Ureter (tissue), 1 donor: ENCODE results near the gene WWOX. TPM values are rescaled to one million over a fixed set of nuclear protein-coding genes. Genes with fewer than 3 reads are reported as not detected.

ENCODE experiments used
- DNase-seq: peaks from one replicate; pipeline ENCODE4 v3.0.0-alpha.2; 2020; ENCODE audit warnings: low spot score
- total RNA-seq: library from RNA; stranded (reverse); gene quantifications from one replicate; pipeline ENCODE4 v1.2.4, GENCODE V29; 2023
- donor health status: DM: yes; HTN: yes; CAD: no.

Gene WWOX
- total RNA-seq, 1 donor from 2014 or later, result 23.5 TPM

DNA sequence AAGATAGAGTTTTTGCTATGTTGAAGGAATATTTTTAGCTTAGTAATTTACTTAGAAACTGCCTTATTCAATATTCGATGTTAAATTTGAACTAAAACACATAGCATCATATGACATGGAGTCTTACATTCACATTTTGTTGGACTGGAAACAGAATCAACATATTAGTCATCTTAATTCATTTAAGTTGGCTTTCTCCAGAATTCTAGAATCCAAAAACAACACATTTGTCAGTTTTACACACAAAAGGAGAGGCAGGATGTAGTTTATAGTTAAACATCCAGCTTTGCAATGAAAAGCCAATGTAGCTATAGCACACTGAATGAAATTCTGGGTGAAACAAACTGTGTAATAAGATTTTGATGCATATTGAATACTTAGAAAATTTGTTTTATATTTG, 43.3 kb downstream of the WWOX start:
- no peak for DNase-seq

DNA sequence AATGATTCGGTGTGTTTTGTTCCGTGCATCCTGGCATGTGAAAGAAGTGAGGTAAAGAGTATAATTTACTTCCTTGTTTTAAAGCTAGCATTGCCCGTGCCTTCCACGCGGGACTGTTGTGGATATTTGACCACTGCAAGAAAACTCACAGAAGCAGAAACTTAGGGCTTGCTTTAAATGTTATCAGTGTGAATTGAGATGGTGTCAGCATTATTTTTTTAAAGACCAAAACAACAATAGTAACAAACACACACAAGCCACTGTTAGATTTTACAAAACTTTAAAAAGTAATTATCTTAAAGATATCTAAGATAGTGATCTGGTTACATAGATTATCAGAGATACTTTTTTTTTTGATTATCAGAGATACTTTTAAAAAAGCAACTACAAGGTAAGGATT, 47.4 kb downstream of the WWOX start:
- no peak for DNase-seq

DNA sequence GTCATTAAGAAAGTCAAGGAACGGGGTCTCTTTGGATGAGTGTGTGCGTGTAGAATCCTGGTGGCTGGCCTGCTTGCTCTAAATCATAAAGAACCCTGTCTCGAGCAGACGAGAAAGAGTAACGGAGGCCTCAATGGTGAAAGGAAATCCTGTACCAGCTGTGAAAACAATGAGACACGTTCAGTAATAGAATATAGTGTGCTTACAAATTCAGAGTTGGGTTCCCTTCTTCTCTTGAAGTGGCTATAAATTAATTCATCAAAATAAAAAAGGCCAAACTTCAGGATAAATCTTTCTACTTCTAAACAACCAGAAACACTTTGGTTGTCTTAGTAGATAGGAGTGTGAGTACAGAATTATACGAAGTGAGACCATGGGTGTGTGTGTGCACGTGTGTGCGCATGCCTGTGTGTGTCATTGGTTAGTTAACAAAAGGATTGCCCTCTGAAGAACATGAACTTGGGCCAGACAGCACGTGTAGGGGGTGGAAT, 48.5 kb downstream of the WWOX start:
- DNase-seq, result no peak

DNA sequence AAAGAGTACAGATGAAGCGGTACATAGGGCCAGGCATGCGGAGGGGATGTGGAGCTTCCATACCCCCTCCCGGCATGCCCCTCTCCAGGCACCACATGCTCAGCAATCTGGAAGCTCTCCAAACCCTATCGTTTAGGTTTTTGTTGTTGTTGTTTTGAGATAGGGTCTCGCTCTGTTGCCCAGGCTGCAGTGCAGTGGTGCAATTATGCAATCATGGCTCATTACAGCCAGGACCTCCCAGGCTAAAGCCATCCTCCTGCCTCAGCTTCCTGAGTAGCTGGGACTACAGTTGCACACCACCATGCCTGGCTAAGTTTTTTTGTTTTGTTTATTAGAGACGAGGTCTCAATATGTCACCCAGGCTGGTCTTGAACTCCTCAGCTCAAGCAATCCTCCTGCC, 50.8 kb downstream of the WWOX start:
- no peak for DNase-seq

DNA sequence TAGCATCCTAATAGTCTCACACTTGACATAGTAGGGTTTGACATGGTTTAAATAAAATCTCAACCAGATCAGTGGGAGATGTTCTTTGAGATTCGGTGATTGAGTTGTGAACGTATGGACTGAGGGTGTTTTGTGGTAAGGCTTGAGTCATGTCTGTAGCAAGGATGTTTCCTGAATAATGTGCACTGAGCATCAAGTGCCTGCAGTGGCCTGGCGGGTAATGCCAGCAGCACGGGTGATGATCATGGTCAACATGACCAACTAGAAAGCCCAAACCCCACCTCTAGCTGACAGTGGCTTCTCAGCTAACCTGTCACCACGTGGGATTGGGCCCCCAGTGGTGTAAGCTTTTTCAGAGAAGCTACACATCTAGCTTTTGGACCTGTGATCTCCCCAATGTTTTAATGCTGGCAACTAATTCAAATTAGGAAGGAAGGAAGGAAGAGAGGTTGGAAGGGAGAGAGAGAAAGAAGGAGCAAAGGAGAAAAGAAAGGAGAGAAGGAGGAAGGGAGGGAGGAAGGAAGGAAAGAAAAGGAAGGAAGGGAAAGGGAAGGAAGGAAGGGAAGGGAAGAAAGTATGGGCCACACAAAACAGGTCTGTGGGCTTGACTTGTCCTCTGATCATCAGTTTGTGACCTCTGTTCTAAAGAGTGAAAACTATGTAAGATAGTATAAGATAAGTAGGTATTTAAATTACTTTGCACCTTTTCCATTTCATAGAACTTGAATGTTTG, 55.4 kb downstream of the WWOX start:
- no peak for DNase-seq

DNA sequence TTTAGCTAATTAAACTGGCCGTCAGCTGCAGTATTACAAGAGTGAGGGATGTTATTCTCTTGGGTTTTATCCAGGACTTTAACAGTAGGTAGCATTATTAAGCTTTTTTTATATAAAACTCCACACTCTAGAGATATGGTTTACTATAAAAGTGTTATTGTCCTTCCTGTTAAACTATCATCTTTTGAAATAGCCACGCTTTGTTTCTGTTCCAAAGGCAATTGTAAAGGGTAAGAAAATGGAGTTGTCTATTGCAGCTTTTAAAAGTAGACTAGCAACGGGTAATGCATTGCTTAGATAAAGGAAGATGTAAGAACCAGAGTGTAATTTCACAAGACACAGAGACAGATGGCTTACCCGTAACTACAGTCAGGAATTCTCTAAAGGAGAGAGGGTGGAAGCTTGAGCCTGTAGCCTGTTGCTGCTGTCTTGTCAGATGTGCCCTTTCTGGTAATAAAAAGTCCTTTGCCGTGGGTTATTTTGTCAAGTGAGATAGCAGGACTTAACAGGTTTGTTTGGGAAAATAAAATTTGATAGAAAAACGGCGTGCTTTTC, 56.4 kb downstream of the WWOX start:
- DNase-seq, result no peak

DNA sequence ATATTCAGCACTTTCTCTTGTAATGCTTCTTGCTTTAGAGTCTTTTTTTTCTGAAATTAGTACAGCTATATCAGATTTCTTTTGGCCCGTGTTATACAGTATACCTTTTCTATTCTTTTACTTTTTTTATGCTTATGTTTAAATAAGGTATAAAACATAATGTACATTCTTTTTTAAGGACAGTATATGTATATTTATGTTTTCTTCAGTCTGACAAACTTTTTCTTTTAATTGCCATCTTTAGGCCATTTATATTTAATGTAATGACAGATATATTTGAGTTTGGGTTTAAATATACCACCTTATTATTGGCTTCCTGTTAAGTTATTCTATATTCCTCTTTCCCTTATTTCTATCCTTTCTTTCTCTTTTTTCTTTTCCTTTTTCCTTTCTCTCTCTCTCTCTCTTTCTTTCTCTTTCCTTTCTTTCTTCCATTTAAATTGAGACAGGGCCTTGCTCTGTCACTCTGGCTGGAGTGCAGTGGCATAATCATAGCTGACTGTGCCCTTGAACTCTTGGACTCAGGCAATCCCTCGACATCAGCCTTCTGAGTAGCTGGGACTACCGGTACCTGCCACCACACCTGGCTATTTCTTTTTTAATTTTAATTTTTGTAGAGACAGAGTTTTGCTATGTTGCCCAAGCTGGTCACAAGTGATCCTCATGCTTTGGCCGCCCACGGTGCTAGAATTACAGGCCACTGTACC, 61.7 kb downstream of the WWOX start:
- no peak for DNase-seq

DNA sequence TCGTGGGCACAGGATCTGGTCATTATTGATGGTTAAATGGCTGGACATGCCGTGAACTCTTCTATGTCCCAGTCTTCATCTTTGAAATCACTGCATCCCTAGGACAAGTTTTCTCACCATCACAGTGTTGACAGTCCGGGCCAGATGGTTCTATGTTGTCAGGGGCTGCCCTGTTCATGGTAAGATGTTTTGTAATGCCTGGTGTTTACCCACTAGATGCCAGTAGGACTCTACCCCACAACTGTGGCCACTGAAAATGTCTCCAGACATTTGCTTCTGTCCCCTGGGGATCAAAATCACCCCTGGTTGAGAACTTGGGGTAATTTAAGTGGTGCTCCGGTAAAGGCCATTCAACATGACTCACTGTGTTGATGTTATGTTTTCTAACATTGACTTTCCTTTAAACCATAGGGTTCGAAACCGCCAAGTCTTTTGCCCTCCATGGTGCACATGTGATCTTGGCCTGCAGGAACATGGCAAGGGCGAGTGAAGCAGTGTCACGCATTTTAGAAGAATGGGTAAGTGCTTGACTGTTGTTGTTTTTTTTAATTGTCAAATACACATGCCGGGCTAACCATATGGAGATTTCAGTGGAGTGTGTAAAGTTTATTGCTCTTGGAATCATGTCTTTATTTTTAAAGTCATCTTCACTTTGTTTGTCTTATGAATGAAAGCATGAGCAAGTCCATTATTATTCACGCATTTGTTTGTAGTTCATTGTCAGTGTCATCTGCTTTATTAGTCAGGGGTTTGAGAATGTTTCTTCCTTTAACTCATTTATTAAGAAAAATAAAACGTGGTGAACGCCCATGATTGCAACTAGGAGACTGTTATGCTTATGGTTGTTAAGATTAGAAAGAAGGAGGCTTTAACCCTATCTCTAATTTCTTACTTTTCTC, 64.6 kb downstream of the WWOX start:
- DNase-seq, result no peak

DNA sequence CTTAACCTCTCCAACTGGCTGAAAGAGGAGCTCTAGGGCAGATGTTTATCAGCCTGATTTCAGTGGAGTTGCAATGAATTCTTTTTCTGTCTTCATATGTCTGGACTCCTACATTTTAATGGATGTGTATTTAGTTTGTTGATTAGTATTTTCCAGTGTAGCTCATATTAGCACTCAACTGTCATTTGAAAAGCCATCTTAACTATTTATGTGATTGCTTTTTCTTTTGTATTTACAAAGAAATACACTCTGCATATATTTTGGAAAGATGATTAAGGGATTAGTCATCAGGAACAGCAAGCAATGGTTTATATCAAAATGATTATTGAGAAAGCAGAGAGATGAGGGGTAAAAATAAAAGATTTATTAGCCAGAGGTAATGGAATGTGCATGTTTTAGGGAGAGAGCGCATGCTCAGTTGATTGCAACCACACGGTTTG, 71.1 kb downstream of the WWOX start:
- no peak for DNase-seq

DNA sequence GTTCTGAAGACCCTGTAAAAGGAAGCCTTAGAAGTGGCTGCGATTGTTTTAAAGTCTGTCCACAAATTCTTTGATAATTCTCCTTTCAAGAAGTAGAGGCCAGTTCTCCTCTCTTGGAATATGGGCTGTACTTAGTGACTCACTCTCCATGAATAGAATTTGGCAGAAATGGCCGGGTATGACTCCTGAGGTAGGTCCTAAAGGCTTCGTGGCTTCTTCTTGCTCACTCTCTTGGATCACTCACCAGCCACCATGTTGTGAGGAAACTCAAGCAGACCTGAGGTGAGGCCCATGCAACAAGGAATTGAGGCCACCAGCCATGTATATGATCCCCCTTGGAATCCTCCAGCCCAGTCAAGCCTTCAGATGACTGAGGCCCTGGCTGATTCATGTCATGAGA, 75.8 kb downstream of the WWOX start:
- DNase-seq, result no peak

DNA sequence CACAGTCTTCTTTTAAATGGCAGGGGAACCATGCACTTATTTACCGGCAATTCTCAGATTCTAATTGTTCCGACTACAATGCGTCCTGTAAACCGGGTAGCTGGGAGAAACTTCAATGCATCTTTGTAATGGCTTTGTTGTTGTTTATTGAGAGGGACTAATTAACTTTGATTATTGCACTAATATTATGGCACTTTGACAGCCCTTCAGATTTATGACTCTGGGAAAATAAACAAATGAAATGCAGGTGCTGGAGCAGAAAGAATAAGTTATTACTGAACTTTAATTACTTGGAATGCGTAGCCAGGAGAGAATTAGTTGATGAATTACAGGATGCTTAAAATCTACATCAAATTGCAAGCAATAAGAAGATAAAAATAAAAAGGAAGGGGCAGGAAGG, 77.0 kb downstream of the WWOX start:
- DNase-seq, result no peak

DNA sequence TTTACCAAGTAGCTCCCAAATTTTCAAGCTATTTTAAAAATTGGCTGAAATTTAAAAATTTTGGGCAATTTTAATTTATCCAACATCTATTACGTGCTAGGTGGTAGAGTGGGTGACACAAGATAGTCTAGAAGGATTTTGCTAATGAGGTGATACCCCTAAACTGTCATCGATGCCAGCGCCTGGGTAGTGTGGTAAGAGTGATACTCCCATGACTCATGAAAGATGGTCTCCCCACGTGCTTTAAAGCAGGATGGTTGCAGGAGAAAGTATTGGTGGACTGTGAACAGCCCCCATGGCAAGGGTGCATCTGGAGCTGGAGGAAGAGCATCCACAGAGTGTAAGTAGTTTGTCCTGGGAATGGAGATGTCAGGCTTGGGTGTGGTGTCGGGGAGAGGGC, 77.8 kb downstream of the WWOX start:
- DNase-seq, result no peak

DNA sequence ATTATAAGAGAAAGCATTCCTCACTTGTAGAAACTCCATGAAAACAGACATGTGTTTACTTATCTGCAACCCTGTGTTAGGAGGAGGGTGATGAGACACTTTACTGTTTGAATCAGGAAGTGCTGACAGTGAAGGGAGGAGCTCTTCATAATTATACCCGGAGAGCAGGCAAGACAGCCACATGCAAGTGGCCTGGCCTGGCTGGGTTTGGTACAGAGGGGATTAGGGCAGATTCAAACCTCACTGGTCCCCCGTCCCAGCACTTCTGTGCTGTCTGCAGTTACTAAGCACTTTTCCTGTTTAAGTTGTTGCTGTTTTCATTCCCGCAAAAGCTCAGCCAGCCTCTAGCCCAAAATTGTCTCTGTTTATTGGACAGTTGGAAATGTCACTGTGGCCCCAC, 78.5 kb downstream of the WWOX start:
- DNase-seq, result no peak

DNA sequence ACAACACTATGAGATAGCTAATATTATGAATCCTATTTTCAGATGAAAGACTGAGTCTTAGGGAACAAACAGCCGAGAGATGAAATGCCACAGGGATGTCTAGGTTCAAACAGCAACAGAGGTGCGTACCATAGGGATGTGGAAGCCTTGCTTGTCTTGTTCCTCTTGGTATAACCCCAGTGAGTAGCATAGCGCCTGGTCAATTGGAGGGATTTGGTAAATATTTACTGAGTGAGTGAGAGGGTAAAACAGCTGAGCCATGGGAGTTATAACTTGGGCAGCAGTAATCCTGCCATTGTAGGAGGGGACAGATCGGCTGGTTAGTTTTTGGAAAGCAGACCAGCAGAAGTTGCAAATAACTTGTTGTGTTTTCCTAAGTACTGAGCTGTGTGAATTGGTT, 80.2 kb downstream of the WWOX start:
- DNase-seq, result no peak

DNA sequence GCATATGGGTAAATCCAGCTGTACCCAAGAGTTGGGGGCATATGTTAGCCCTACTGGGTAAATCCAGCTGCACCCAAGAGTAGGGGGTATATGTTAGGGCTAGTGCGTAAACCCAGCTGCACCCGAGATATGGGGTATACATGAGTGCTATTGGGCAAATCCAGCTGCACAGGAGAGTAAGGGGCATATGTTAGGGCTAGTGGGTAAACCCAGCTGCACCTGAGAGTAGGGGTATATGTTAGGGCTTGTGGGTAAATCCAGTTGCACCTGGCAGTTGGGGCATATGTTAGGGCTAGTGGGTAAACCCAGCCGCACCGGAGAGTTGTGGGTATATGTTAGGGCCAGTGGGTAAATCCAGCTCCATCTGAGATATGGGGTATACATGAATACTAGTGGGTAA, 80.9 kb downstream of the WWOX start:
- no peak for DNase-seq

DNA sequence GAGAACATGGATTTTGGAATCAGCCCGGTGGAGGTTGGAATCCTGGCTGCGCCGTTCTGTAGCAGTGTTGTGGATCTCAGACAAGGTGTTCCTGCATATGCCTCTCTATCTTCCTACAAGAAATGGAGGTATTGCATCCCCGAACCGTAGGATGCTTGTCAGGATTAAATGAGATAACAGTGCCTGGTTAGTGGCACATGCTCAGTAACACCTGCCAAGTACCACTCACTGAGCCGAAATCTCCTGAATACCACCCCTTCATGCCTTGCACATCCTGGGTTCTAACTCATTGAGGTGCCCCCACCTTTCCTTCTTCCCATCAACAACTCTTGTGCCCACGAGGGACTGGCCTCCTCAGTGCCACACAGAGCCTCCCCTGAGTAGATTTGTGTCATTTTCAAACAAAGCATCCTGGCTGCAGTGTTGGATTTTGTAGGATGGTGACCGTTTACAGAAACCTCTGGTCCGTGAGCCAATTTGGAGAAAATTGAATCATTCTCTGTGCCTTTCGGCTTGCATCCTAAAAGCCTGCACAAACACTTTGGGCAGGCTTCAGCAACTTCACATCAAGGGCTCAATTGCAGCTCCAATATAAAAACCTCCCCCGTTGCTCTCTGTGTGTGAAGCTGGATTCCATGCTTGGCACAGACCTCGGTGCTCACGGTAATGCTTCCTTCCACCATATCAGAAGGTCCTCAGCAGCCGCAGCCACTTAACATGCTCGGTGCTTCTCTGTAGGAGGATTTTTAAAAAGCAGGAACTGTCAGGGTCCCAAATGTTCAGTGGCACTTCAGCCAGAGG, 84.2 kb downstream of the WWOX start:
- DNase-seq, result no peak

DNA sequence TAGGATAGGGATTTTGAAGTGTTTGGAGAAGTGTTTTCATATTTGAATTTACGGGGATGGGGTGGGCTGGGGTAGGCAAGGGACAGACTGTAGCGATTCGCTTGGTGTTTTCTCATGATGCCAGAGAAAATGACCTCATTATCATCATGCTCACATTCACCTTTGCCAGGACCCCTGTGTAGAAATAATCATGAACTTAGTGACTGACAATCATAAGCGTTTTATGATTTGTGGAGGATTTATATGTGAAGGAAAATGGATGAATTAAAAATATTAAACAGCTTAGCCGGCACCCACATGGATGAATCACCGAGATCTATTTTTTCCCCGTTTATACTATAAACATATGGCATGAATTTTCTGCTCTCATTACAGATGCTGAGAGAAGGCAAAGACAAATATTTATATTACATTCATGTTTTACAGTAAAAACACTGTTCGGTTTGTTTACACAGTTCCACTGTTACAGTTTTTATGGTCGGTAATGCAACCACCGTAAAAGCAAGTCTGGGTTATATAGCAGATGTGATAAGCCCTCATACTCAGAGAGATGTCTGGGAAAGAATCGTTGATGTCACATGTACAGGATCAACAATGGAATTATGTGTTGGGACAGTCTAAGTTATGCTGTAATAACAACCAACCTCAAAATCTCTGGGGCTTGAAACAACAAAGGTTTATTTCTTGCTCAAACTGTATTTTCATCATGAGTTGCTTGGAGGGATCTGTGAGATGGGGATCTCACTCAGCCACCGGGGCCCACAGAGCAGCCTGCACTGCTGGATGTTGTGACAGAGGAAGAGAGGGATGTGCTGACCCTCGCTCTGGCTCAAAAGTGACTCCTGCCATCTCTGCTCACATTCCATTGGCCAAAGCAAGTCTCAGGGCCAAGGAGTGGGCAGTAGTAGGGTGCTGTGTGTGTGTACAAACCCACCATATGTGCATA, 85.1 kb downstream of the WWOX start:
- no peak for DNase-seq

DNA sequence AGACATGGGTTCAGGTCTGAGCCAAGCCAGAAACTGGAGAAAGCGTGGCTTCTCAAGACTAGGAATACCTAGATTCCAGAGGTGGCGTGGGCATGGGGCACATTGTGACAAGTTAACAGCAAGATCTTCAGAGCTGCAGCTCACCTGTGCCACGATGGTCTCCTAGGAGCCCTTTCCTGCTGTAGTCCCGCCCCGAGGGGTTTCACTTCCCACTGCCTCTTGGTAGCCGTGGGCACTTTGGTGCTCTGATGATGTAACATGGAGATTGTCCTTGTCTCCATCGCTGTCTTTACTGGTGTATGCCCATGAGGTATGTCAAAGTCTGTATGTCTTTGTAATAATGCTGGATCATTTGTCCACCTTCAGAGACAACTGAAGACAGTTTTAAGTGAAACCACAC, 89.7 kb downstream of the WWOX start:
- DNase-seq, result no peak

DNA sequence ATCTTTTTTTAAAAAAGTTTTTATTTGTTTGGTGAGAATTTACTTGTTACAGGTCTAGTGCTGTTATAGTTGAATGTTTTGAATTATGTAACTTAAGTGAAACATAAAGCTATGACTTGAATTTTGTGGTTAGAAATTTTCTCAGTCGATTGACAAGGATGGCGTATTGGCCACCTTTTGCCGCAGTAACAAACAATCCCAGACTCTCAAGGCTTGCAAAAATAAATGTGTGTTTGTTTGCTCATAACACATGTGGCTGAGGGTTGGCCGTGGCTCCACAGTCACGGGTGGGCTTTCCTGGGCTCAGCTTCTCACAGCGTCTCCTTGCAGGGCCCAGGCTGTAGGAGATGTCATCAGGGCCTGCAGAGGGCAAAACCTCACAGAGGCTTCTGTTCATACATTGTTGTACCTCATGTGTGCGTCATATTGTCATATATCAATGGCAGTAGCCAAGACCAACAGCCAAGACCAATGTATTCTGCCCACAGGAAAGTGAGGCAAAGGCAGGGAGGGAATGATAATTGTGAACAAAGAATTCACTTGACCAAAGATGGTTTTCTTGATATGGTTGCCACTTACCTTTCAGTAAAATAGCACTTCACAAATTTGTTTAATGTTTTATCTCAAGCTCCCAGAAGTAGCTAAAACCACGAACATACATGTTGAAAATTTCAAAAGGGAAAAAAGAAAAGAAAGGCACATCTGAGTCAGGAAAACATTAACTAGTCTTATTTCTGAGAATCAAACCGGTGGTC, 93.5 kb downstream of the WWOX start:
- no peak for DNase-seq
